ENCODE data around the gene ZNF236.

GRCh38 chr18:76791106-76791505 lies 31.3 kb upstream of the ZNF236 start:
- TF ChIP-seq TEF (CRISPR knock-in tag; IDR thresholded peaks at IDR 0.05) (no peak), SKI (IDR thresholded peaks at IDR 0.05; ENCODE audit: partially characterized antibody) (no peak), SP1 (IDR thresholded peaks at IDR 0.05) (no peak), SP1 (CRISPR knock-in tag; IDR thresholded peaks at IDR 0.05) (no peak), NCOA1 (CRISPR knock-in tag; IDR thresholded peaks at IDR 0.05) (no peak), ATF1 (CRISPR knock-in tag; IDR thresholded peaks at IDR 0.05) (no peak), ZNF746 (CRISPR knock-in tag; IDR thresholded peaks at IDR 0.05) (no peak)
